Osteocyte (in vitro differentiated cells): ENCODE measurements around the gene SSC4D. TPM values are rescaled to one million over a fixed set of nuclear protein-coding genes. Genes with fewer than 3 reads are reported as not detected.
"Not testable (repeated sequence)": the region's sequence is repeated elsewhere in the genome, so short reads cannot be mapped to it uniquely, and the experiment has no call there.

Experiments used
- DNase-seq: peaks from one replicate; pipeline ENCODE4 v3.0.0; 2021; ENCODE audit warnings: mixed read lengths; ENCODE audit not compliant: unreplicated experiment; ENCODE audit errors: extremely low spot score
- H3K27ac Mint-ChIP-seq: one replicate; pipeline ENCODE4 v1.8.0; 2021; ENCODE audit warnings: mild to moderate bottlenecking, mixed read lengths; ENCODE audit not compliant: unreplicated experiment
- H3K27me3 Mint-ChIP-seq: one replicate; pipeline ENCODE4 v1.8.0; 2021; ENCODE audit warnings: mixed read lengths; ENCODE audit not compliant: unreplicated experiment
- H3K36me3 Mint-ChIP-seq: one replicate; pipeline ENCODE4 v1.8.0; 2021; ENCODE audit warnings: mixed read lengths; ENCODE audit not compliant: unreplicated experiment
- H3K4me1 Mint-ChIP-seq: one replicate; pipeline ENCODE4 v1.8.0; 2021; ENCODE audit warnings: mixed read lengths; ENCODE audit not compliant: unreplicated experiment
- H3K4me3 Mint-ChIP-seq: one replicate; pipeline ENCODE4 v1.8.0; 2021; ENCODE audit warnings: mild to moderate bottlenecking, moderate library complexity, mixed read lengths; ENCODE audit not compliant: unreplicated experiment
- H3K9me3 Mint-ChIP-seq: one replicate; pipeline ENCODE4 v1.8.0; 2021; ENCODE audit warnings: mixed read lengths; ENCODE audit not compliant: unreplicated experiment
- CTCF ChIP-seq: fragments of 200-600 bp; sonication (generic); IDR thresholded peaks from 2 replicates; pipeline ENCODE4 v1.5.0; 2021; ENCODE audit warnings: antibody characterized with exemption, mild to moderate bottlenecking, moderate library complexity
- total RNA-seq: library from RNA; stranded (reverse); gene quantifications from 2 replicates; pipeline ENCODE4 v1.2.1, GENCODE V29; 2021

The SSC4D gene
- total RNA-seq, 1 donor from 2014 or later = 0.89 TPM

- no peak for DNase-seq
- TF ChIP-seq CTCF = no peak
- Mint-ChIP-seq H3K27ac (no peak overlapping the region), H3K4me1 (peaks cover 8% of the 10 kb centered on the region), H3K27me3 (no peaks in the 10 kb centered on the region), H3K4me3 (no peak overlapping the region), H3K9me3 (no peaks in the 10 kb centered on the region), H3K36me3 (no peaks in the 10 kb centered on the region)
These were observed 11.9 kb downstream of the SSC4D start for GRCh38 chr7:76397409-76398183.

- Mint-ChIP-seq H3K4me1 (peaks cover 11% of the 10 kb centered on the region), H3K9me3 (no peaks in the 10 kb centered on the region), H3K27ac (no peak overlapping the region), H3K27me3 (no peaks in the 10 kb centered on the region), H3K4me3 (no peak overlapping the region), H3K36me3 (no peaks in the 10 kb centered on the region)
- TF ChIP-seq CTCF = no peak
- DNase-seq = no peak
These were observed 12.6 kb downstream of the SSC4D start for GRCh38 chr7:76396864-76397263.

GRCh38 chr7:76395965-76396726 lies 13.4 kb downstream of the SSC4D start:
- H3K27me3 Mint-ChIP-seq = no peaks in the 10 kb centered on the region
- H3K4me3 Mint-ChIP-seq = no peak overlapping the region
- H3K9me3 Mint-ChIP-seq = no peaks in the 10 kb centered on the region
- no peak for DNase-seq
- peaks cover 11% of the 10 kb centered on the region for H3K4me1 Mint-ChIP-seq
- no peak overlapping the region for H3K27ac Mint-ChIP-seq
- H3K36me3 Mint-ChIP-seq = no peaks in the 10 kb centered on the region
- TF ChIP-seq CTCF = no peak

GRCh38 chr7:76395605-76395964 lies 13.9 kb downstream of the SSC4D start:
- peaks cover 11% of the 10 kb centered on the region for H3K4me1 Mint-ChIP-seq
- H3K27me3 Mint-ChIP-seq, H3K36me3 Mint-ChIP-seq, DNase-seq, H3K4me3 Mint-ChIP-seq, H3K27ac Mint-ChIP-seq, H3K9me3 Mint-ChIP-seq: not testable (repeated sequence)

GRCh38 chr7:76394957-76395356 lies 14.5 kb downstream of the SSC4D start:
- no peak for TF ChIP-seq CTCF
- Mint-ChIP-seq H3K36me3 (no peaks in the 10 kb centered on the region), H3K27me3 (no peaks in the 10 kb centered on the region), H3K27ac (no peak overlapping the region), H3K4me3 (no peak overlapping the region), H3K4me1 (peaks cover 11% of the 10 kb centered on the region), H3K9me3 (no peaks in the 10 kb centered on the region)
- DNase-seq = no peak
